KOPT-K1 (cell line): ENCODE data around the gene OLIG1.

Source experiments
- H3K27ac ChIP-seq: fragments of 200-600 bp; sonication (generic); 2 replicates; pipeline ENCODE4 v1.5.1; 2016; ENCODE audit warnings: antibody characterized with exemption, mild to moderate bottlenecking, low read depth, low read length; ENCODE audit not compliant: poor library complexity, severe bottlenecking
- H3K36me3 ChIP-seq: fragments of 200-600 bp; sonication (generic); 2 replicates; pipeline ENCODE4 v1.5.1; 2017; ENCODE audit warnings: antibody characterized with exemption, mild to moderate bottlenecking, low read length, moderate library complexity; ENCODE audit not compliant: insufficient read depth
- H3K9me3 ChIP-seq: fragments of 200-600 bp; sonication (generic); 2 replicates; pipeline ENCODE4 v1.5.1; 2017; ENCODE audit warnings: antibody characterized with exemption, low read length, mild to moderate bottlenecking; ENCODE audit not compliant: insufficient read depth, poor library complexity, severe bottlenecking

The OLIG1 gene

DNA sequence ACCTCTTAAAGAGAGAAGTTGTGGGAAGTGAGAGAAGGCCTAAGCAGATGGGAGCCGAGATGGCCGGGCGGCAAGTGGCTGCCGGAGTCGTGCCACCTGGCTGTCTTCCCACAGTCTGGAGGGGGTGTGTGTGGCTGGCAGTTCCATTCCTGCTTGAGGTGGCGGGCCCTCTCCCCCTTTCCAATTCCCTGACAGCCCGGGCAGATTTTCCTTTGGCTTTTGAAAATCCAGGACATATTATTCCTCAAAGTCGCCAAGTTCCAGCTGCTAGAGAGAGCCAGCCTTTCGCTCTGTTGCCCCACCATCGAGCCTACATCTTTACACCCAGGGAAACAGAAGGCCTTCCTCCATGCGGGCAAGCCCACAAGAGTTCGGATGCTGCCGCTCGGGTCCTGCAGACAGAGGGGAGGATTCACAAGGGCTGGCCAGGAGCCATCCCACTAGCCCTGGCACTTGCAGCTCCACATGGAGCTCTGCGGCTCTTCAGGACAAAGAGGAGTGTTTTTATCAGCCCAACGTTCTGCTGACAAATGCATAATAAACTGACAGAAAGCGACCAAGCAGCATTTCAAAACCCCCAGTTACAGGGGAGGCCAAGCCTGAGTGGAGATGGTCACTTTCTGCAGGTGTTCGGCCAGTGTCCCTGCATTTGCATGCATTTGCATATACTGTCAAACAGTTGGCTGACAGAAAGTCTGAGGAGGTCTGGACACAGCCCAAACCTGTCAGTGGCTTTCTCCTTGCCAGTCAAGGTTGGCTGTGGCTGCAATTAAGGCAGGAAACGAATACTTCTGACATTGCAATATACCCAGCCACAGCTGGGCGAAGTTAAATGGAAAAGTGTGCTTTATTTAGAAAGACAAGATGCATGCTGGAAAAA is 45.9 kb downstream of the OLIG1 start:
- no peaks in the 10 kb centered on the region for H3K36me3 ChIP-seq
- no peaks in the 10 kb centered on the region for H3K9me3 ChIP-seq
- H3K27ac ChIP-seq = peak overlapping the region; percentile 56

GRCh38 chr21:33116676-33117075 is 46.7 kb downstream of the OLIG1 start:
- Histone ChIP-seq H3K9me3 (no peaks in the 10 kb centered on the region), H3K36me3 (no peaks in the 10 kb centered on the region), H3K27ac (peak overlapping the region; percentile 56)

DNA sequence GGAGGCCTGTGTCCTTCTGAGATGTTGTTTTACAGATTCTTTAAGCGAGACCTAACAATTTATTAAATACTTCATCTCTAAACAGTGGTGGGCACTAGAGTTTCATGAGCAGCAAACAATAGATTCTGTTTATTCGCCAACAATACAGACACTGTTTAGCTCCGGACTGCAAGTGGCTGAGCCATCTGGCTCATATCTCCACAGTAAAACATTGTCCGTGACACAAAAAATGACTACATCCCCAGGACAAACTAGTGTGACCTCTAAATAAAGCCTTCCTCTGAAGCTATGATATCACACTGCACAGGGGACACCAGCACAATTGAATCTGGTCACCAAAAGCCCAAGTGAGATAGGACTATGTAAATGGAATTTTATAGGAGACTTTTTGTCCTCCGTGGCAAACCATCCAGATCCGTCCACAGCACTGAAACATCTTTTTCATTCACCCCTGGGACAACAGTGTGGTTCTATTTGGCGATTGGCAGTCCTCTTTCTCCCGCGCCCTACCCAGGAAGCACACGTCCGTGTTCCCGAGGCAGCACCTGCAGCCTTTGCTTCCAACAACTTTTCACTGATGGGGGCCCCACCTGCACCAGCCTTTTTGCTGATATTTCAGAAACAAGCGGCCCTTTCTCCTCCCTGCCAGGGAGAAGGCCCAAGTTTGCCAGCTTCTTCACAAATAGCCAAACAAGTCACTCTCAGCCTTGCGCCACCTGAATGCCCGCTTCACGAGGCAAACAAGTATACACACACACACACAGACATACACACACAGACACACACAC is 47.4 kb downstream of the OLIG1 start:
- Histone ChIP-seq H3K36me3 (no peaks in the 10 kb centered on the region), H3K9me3 (no peaks in the 10 kb centered on the region), H3K27ac (peak overlapping the region; percentile 56)
